Measurements from ENCODE around the gene ZNF750.

Gene ZNF750

GRCh38 chr17:82867763-82868325, 28.0 kb upstream of the ZNF750 start:
- no peaks in the 10 kb centered on the region for H3K27me3 ChIP-seq
- H3K27ac ChIP-seq = no peak overlapping the region
- TF ChIP-seq CTCF (IDR thresholded peaks at IDR 0.05) = no peak
- no peak overlapping the region for H3K4me3 ChIP-seq (ENCODE audit: low read depth in 1 of 2, low read length in 1 of 2)
- H3K4me1 ChIP-seq (ENCODE audit: control insufficient read depth in 1 of 2, insufficient read depth in 1 of 2, low read depth in 1 of 2, low read length in 1 of 2) = no peaks in the 10 kb centered on the region
- peaks cover 24% of the 10 kb centered on the region for H3K36me3 ChIP-seq
- H3K9me3 ChIP-seq = no peaks in the 10 kb centered on the region

- Histone ChIP-seq H3K4me1 (ENCODE audit: control insufficient read depth in 1 of 2, insufficient read depth in 1 of 2, low read depth in 1 of 2, low read length in 1 of 2) (no peaks in the 10 kb centered on the region), H3K4me3 (ENCODE audit: low read depth in 1 of 2, low read length in 1 of 2) (no peak overlapping the region), H3K27me3 (no peaks in the 10 kb centered on the region), H3K27ac (no peak overlapping the region), H3K36me3 (peaks cover 17% of the 10 kb centered on the region), H3K9me3 (no peaks in the 10 kb centered on the region)
- TF ChIP-seq CTCF (IDR thresholded peaks at IDR 0.05) = no peak
Observed at GRCh38 chr17:82866590-82867191, 26.9 kb upstream of the ZNF750 start.

GRCh38 chr17:82865774-82866395, 26.1 kb upstream of the ZNF750 start:
- H3K27me3 ChIP-seq = no peaks in the 10 kb centered on the region
- no peak for TF ChIP-seq CTCF (IDR thresholded peaks at IDR 0.05)
- H3K4me3 ChIP-seq (ENCODE audit: low read depth in 1 of 2, low read length in 1 of 2) = no peak overlapping the region
- H3K4me1 ChIP-seq (ENCODE audit: control insufficient read depth in 1 of 2, insufficient read depth in 1 of 2, low read depth in 1 of 2, low read length in 1 of 2) = peaks cover under 1 to 2% of the 10 kb centered on the region in 2 experiments
- H3K27ac ChIP-seq = no peak overlapping the region
- peaks cover 9% of the 10 kb centered on the region for H3K36me3 ChIP-seq
- H3K9me3 ChIP-seq = no peaks in the 10 kb centered on the region

GRCh38 chr17:82865274-82865673, 25.5 kb upstream of the ZNF750 start:
- peaks cover 3% of the 10 kb centered on the region for H3K36me3 ChIP-seq
- no peaks in the 10 kb centered on the region for H3K9me3 ChIP-seq
- TF ChIP-seq CTCF (IDR thresholded peaks at IDR 0.05) = no peak
- H3K27ac ChIP-seq = no peak overlapping the region
- peaks cover 7 to 9% of the 10 kb centered on the region in 2 experiments for H3K4me1 ChIP-seq (ENCODE audit: control insufficient read depth in 1 of 2, insufficient read depth in 1 of 2, low read depth in 1 of 2, low read length in 1 of 2)
- H3K27me3 ChIP-seq = no peaks in the 10 kb centered on the region
- no peak overlapping the region for H3K4me3 ChIP-seq (ENCODE audit: low read depth in 1 of 2, low read length in 1 of 2)

- Histone ChIP-seq H3K27me3 (no peaks in the 10 kb centered on the region), H3K4me1 (ENCODE audit: control insufficient read depth in 1 of 2, insufficient read depth in 1 of 2, low read depth in 1 of 2, low read length in 1 of 2) (peaks cover 12 to 13% of the 10 kb centered on the region in 2 experiments), H3K4me3 (ENCODE audit: low read depth in 1 of 2, low read length in 1 of 2) (no peak overlapping the region), H3K9me3 (no peaks in the 10 kb centered on the region), H3K27ac (no peak overlapping the region), H3K36me3 (no peaks in the 10 kb centered on the region)
- TF ChIP-seq CTCF (IDR thresholded peaks at IDR 0.05) = no peak
Observed at GRCh38 chr17:82864713-82865248, 25.0 kb upstream of the ZNF750 start.
